ENCODE data around the gene AOX1. TPM values are rescaled to one million over a fixed set of nuclear protein-coding genes. Genes with fewer than 3 reads are reported as not detected.

AOX1 gene
- total and polyA plus RNA-seq, 2 donors (not counting 1 experiment from before 2014, with no cell fraction given) = 0.18 TPM; not detected in 1

- H4K20me1 ChIP-seq (ENCODE audit: control insufficient read depth, insufficient read depth, low read length, poor library complexity, severe bottlenecking) = no peaks in the 10 kb centered on the region
- POLR2A ChIA-PET = no interaction called here
- intact Hi-C loops (cut with micrococcal nuclease) = no loop called here
- H3K27ac Mint-ChIP-seq = no peak overlapping the region
- ATAC-seq (ENCODE audit: low read depth) (no peak), DNase-seq (no peak)
- no peak overlapping the region for H2AFZ ChIP-seq (ENCODE audit: insufficient read depth, low read depth, low read length, poor library complexity, severe bottlenecking)
- H3K4me2 ChIP-seq (replicated peaks; ENCODE audit: low read depth, low read length, poor library complexity, severe bottlenecking) = no peak overlapping the region
- 0% methylated on average over 1 of the region's 2 CpGs for WGBS (ENCODE audit: insufficient coverage)
- no peaks in the 10 kb centered on the region for H3K79me2 ChIP-seq (ENCODE audit: control insufficient read depth, insufficient read depth, low read length)
- peaks cover 0 to 2% (median 0%) of the 10 kb centered on the region in 4 experiments for H3K27me3 ChIP-seq (replicated peaks in 1 of 4; ENCODE audit: control extremely low read depth in 1 of 4, control insufficient read depth in 3 of 4, insufficient read depth in 4 of 4, low read length in 3 of 4)
- no peaks in the 10 kb centered on the region for H3K9me3 Mint-ChIP-seq (ENCODE audit: insufficient read depth)
- CTCF ChIA-PET = no interaction called here
- no peaks in the 10 kb centered on the region for H3K4me1 Mint-ChIP-seq
- H3K27me3 Mint-ChIP-seq = peaks cover 22% of the 10 kb centered on the region
- H3K4me3 Mint-ChIP-seq = no peak overlapping the region
- H3K9ac ChIP-seq (ENCODE audit: low read length) = no peak overlapping the region
- no peak overlapping the region for H3K4me3 ChIP-seq (ENCODE audit: control extremely low read depth in 1 of 5, extremely low read depth in 1 of 5, insufficient read depth in 1 of 5, low read depth in 2 of 5, low read length in 4 of 5)
- H3K27ac ChIP-seq (ENCODE audit: low read length in 2 of 2) = no peak overlapping the region
- no peaks in the 10 kb centered on the region for H3K36me3 ChIP-seq (replicated peaks in 1 of 2; ENCODE audit: control extremely low read depth in 1 of 2, control insufficient read depth in 1 of 2, extremely low read depth in 1 of 2, insufficient read depth in 2 of 2, low read length in 1 of 2)
- no peaks in the 10 kb centered on the region for H3K4me1 ChIP-seq (ENCODE audit: control insufficient read depth in 2 of 2, insufficient read depth in 2 of 2, low read length in 2 of 2)
- no peak for TF ChIP-seq CTCF (IDR thresholded peaks at IDR 0.05)
- no peak for TF ChIP-seq EZH2 (IDR thresholded peaks at IDR 0.05; ENCODE audit: borderline replicate concordance, insufficient read depth, low read depth, low read length, poor library complexity, severe bottlenecking)
- no peaks in the 10 kb centered on the region for H3K9me3 ChIP-seq (ENCODE audit: control extremely low read depth in 1 of 3, control insufficient read depth in 2 of 3, insufficient read depth in 1 of 3, low read length in 2 of 3)
These were observed 102.4 kb downstream of the AOX1 start for GRCh38 chr2:200687922-200688920.

GRCh38 chr2:200689115-200689514 is 103.3 kb downstream of the AOX1 start:
- Histone ChIP-seq H3K27ac (ENCODE audit: low read length in 2 of 2) (no peak overlapping the region), H3K4me2 (replicated peaks; ENCODE audit: low read depth, low read length, poor library complexity, severe bottlenecking) (no peak overlapping the region), H3K9me3 (ENCODE audit: control extremely low read depth in 1 of 3, control insufficient read depth in 2 of 3, insufficient read depth in 1 of 3, low read length in 2 of 3) (no peaks in the 10 kb centered on the region), H3K4me3 (ENCODE audit: control extremely low read depth in 1 of 5, extremely low read depth in 1 of 5, insufficient read depth in 1 of 5, low read depth in 2 of 5, low read length in 4 of 5) (no peak overlapping the region), H3K79me2 (ENCODE audit: control insufficient read depth, insufficient read depth, low read length) (no peaks in the 10 kb centered on the region), H3K4me1 (ENCODE audit: control insufficient read depth in 2 of 2, insufficient read depth in 2 of 2, low read length in 2 of 2) (peaks cover 0 to 2% of the 10 kb centered on the region in 2 donors), H4K20me1 (ENCODE audit: control insufficient read depth, insufficient read depth, low read length, poor library complexity, severe bottlenecking) (no peaks in the 10 kb centered on the region), H2AFZ (ENCODE audit: insufficient read depth, low read depth, low read length, poor library complexity, severe bottlenecking) (no peak overlapping the region), H3K36me3 (replicated peaks in 1 of 2; ENCODE audit: control extremely low read depth in 1 of 2, control insufficient read depth in 1 of 2, extremely low read depth in 1 of 2, insufficient read depth in 2 of 2, low read length in 1 of 2) (no peaks in the 10 kb centered on the region), H3K27me3 (replicated peaks in 1 of 4; ENCODE audit: control extremely low read depth in 1 of 4, control insufficient read depth in 3 of 4, insufficient read depth in 4 of 4, low read length in 3 of 4) (peaks cover 0 to 2% (median 0%) of the 10 kb centered on the region in 4 experiments), H3K9ac (ENCODE audit: low read length) (no peak overlapping the region)
- ATAC-seq (ENCODE audit: low read depth) (no peak), DNase-seq (no peak)
- Mint-ChIP-seq H3K27me3 (peaks cover 23% of the 10 kb centered on the region), H3K4me3 (no peak overlapping the region), H3K4me1 (peaks cover under 1% of the 10 kb centered on the region), H3K9me3 (ENCODE audit: insufficient read depth) (no peaks in the 10 kb centered on the region), H3K27ac (no peak overlapping the region)
- WGBS (ENCODE audit: insufficient coverage) = 42% methylated on average over 2 of the region's 3 CpGs
- intact Hi-C loops (cut with micrococcal nuclease) = no loop called here
- TF ChIP-seq CTCF (IDR thresholded peaks at IDR 0.05) (no peak), EZH2 (IDR thresholded peaks at IDR 0.05; ENCODE audit: borderline replicate concordance, insufficient read depth, low read depth, low read length, poor library complexity, severe bottlenecking) (no peak)
- CTCF ChIA-PET = no interaction called here
- POLR2A ChIA-PET = no interaction called here

All from B cell (primary cell).